ENCODE results near the gene SPINK9.
"Not testable (repeated sequence)": the region's sequence is repeated elsewhere in the genome, so short reads cannot be mapped to it uniquely, and the experiment has no call there.

Gene SPINK9, protein sequence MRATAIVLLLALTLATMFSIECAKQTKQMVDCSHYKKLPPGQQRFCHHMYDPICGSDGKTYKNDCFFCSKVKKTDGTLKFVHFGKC

DNA sequence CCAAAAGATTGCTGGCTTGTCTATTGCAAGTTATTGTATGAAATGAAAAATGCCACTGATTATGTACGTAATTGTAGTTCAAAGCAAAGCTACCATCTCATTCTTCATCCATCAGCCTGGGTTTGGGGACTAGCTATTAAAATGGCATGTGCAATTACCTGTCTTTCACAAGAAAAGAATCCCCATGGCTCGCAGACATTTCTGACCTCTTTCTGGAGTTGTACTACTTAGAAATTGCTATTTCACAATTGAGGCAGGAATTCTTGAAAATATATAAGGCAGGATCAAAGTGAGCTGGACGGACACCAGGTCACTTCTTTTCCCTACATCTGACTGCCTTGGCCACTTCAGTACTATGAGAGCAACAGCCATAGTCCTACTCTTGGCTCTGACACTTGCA lies at the start of gene SPINK9:
TSS of gene SPINK9 (plus strand) at position 301 of the 400 bp plus-strand sequence. CDS start at position 356, 55 bp downstream.
- DNase-seq: no peak

DNA sequence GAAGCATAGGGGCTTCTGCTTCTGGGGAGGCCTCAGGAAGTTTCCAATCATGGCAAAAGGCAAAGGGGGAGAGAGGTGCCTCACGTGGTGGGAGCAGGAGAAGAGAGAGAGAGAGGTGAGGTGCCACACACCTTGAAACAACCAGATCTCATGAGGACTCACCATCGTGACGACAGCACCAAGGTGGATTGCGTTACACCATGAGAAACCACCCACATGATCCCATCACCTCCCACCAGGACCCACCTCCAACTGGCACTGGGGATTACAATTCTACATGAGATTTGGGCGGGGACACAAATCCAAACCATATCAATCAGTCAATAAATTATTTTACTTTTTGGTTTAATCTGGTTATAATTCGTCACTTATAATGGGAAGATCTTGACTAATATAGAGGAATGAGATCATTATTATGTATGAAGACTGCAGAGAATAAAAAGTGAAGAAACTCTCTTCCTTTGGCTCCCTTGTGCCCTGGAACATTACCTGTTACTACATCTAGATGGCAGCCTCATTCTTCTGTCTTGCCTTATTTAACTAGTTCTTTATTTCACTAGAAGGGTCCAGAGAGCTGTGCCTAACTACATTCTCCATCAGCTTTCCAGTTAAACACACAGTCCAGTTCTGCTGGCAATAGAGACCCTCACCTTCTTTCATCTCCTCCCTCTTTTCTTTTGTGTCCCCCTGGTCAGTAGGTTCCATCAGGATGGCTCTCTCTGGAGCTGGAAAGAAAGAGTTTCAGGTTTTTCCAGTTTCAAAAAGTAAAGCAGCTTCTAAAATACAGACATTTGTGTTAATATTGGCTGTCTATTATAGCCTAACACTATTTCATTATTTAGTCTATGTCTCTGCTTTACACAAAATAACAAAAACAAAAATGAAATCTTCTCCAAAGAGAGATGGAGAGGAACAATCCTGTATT lies 44.8 kb upstream of the SPINK9 start:
- DNase-seq: peak; percentile 32

DNA sequence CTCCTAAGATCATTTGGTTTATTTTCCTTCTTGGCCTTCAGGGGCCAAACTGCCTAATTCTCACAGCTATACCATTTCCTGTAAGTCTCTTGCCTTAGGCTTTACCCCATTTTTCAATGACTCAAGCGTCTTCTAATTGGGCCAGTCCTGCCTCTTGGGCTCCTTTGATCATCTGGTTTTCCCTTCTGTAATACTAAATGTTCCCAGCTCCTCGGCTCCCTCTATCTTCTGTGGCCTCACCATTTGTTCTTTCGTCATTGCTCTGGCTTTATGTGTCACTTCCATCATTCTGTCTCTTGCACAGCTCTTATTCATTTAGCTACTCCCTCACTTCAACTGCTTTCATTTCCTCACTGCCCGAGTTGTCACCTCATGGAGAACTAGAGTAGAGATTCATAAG lies 37.6 kb upstream of the SPINK9 start:
- DNase-seq: no peak

DNA sequence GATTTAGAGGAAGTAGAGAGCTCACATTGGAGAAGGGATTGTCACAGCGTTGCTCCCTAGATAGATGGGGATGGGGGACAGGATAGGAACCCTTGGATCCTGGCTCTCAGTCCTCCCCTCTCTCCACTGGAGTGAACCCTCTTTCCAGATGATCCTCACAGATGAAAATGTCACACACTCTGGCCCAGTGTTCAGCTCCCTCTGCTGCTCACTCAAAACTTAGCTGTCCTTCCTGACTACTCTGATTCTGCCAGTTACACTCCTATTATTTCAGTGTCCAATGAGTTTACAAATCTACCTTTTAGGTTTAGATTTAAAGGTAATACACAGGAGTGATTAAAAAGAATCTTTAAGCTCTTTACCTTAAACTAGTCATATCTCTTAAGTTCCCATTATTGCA lies 28.9 kb upstream of the SPINK9 start:
- DNase-seq: no peak

DNA sequence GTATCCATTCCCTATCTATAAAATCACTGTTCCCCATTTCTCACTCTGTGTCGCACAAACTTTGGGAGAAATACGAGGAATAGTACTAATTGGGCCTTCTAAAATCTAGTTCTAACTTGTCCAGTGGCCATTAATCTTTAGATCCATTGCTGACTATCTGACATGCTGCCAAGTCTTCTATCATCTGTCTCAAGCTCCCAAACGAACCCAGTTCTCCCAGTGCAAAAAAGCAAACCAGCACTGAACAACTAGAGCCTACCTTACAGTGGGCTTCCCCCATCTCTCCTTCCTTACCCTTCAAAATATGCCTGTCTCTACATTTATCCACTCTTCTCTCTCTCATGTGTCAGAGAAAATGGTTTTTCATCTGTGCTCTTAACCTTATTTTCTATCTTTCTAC lies 26.3 kb upstream of the SPINK9 start:
- no peak for DNase-seq

DNA sequence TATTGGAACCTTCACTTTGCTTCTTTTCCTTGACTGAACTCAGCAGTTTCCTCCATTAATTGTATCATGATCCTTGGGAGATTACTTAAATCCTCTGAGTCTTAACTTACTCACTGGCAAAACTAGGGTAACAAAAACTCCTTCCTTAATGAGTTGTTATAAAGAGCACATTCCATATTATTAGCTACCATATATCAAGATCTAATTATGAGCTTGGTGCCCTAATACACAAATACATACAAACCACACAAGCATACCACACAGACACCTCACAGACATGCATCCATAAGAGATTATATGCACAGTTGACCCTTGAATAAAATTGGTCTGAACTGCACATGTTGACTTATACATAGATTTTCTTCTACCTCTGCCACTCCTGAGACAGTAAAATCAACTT lies 25.6 kb upstream of the SPINK9 start:
- no peak for DNase-seq

DNA sequence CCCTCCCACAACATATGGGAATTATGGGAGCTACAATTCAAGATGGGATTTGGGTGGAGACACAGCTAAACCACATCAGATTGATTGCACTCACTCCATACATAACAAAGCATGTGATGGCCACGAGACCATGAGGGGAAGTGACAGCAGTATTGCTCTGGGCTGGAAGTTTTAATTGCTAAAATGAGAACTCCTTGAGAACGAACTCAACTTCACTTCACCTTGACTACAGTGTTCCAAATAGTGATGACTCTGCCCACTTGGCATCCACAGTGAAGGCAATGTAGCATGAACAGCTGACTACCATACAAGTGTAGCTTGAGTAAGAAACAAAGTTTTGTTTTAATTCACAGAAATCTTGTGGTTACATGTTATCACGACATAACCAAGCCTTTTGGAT lies 23.9 kb upstream of the SPINK9 start:
- no peak for DNase-seq

DNA sequence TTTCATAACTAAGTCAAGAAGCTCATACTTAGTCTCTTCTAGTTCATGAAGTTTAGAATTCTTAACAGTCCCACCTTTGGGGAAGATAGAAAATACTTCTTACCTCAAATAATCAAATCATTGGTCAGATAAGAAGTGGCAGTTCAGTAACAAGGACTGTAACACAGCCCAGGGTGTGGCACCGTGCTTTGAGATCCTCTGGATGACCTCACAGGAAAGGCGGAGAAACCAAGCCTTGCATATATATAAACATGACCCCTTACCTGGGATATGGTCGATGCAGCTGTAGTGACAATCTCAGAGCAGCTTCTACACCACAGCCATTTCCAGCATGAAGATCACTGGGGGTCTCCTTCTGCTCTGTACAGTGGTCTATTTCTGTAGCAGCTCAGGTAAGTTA lies 23.2 kb upstream of the SPINK9 start, which contains the start of gene SPINK7:
TSS of gene SPINK7 (plus strand) at position 271 of the 400 bp plus-strand sequence. CDS start at position 332, 61 bp downstream.
- no peak for DNase-seq

DNA sequence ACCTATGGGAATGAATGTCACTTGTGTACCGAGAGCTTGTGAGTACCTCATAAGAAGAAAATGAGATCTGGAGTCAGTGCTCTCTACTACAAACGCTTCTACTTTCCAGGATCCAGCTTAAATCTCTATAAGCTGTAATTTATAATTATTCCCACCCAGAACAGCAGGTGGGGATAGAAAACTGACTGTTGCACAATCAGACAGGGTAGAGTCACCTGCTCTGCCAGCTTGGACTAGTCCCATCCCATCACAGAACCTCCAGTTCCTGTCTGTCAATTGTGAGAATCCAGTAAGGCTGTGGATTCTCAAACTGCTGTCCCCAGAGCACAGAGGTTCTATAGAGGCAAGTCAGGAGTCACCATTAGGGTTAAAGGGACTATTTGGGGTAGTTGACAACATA lies 21.2 kb upstream of the SPINK9 start:
- DNase-seq: no peak

DNA sequence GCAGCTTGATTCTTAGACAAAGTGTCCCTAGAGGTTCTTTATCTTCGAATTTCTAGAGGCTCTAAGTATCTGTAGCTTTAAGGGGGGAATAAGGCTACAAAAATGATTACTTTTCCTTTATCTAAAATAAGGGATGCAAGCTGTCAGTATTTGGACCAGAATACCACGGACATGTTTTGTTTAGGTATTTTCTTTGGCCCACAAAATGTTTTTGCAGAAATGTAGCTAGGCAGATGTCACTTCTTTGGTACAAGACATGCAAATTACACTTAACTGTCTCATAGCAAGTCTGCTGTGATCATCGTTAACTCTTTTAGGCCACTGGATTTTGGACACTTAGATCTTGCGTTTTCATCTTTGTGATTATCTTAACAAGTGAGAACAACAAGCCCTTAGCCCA lies 20.6 kb upstream of the SPINK9 start:
- no peak for DNase-seq

DNA sequence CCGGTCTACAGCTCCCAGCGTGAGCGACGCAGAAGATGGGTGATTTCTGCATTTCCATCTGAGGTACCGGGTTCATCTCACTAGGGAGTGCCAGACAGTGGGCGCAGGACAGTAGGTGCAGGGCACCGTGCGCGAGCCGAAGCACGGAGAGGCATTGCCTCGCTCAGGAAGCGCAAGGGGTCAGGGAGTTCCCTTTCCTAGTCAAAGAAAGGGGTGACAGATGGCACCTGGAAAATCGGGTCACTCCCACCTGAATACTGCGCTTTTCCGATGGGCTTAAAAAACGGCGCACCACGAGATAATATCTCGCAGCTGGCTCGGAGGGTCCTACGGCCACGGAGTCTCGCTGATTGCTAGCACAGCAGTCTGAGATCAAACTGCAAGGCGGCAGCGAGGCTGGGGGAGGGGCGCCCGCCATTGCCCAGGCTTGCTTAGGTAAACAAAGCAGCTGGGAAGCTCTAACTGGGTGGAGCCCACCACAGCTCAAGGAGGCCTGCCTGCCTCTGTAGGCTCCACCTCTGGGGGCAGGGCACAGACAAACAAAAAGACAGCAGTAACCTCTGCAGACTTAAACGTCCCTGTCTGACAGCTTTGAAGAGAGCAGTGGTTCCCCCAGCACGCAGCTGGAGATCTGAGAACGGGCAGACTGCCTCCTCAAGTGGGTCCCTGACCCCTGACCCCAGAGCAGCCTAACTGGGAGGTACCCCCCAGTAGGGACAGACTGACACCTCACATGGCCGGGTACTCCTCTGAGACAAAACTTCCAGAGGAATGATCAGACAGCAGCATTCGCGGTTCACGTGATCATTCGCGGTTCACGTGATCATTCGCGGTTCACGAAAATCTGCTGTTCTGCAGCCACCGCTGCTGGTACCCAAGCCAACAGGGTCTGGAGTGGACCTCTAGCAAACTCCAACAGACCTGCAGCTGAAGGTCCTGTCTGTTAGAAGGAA lies 15.1 kb upstream of the SPINK9 start:
- DNase-seq: not testable (repeated sequence)

DNA sequence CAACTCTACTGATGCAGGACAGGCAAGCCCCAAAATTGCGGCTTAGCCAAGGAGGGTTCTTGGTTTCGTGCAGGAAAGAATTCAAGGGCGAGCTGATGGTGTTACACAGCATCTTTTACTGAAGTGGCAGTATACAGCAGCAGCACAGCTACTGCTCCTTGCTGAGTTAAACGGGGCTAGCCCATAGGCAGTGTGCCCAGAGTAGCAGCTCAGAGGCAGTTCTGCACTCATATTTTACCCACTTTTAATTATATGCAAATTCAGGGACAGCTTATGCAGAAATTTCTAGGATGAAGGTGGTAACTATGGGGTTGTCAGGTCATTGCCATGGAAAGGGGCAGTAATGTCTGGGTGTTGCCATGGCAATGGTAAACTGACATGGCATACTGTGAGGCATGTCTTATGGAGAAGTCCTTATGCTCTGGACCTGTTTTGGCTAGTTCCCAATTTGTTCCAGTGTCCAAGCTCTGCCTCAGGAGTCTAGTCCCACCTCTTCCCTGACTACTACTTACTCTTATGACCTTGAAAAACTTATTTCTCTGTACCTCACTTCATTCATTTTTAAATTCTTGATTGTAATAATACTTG lies 2.0 kb upstream of the SPINK9 start:
- DNase-seq: no peak

DNA sequence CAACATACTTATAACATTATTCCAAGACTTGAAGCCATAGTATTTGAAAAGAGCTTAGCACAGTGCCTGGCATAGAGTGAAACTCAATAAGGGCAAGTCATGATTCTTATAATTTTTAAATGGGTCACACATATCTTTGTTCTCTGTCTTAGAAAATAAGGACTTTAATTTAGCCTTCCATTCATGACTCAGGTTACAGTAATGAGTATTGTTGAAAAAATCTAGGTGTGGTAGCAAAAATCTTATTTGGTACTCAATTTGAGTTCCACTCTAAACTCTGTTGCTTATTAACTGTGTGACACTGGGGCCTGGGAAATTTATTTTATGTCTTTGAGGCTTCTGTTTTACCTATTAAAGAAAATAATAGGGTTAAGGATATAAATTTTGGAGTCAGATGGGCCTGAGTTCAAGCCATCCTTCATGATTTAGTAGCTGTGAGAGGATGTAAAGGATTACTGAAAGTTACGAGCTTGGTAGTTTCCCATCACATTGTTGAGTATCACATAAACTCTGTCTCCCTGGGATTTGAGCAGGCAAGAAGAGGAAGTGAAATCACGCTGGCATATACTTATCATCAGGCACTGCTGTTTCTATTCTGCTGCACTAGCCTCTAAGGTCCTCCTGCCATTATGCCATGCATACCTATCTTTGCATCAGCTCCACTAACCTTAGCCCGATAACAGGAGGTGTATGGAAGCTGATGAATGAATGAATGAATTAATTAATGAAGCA lies 1.5 kb downstream of the SPINK9 start:
- no peak for DNase-seq

DNA sequence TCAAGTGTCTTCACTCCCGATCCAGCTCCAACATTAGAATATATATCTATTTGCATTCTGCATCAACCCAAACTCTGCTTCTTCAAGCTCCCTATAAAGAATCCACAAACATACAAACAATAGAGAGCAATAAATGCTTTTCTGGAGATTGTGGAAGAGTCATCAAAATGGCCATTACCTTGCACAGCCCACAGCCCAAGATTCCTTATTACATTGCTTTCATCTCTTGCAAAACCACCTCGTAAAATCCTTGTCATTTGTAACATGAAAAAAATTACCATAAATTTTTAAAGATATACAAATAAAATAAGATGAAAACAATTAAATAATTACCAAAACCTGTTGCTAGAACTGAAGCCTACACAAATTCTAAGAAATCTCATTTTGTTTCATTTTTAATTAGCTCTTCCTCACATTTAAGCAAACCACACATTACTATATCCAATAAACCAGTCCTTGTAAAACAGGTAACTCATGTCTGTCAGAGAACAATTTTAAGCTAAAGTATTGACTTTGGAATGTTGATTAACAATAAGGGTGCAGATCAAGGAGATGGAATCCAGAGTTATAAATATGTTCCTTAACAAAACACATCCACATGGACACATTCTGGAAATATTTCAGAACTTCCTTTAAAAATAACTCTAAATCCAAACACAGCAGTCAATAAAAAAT lies 7.1 kb downstream of the SPINK9 start:
- DNase-seq: no peak

DNA sequence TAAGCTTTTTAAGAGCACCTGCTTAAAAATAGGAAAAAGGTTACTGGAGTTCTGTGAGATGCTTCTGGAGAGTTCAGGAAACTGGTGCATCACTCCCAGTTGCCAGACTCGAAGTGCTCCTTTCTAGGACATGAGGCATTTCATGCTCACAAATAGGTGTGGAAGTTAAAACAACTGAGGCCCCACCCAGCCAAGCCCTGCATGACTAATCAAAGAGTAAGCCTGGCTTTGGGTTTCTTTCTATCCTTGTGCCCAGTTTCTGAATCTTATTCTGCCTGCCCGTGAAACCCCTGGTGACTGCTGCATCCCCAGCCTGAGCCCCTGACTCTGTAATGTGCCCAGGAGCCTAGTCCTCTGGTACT lies 7.7 kb downstream of the SPINK9 start:
- DNase-seq: no peak

DNA sequence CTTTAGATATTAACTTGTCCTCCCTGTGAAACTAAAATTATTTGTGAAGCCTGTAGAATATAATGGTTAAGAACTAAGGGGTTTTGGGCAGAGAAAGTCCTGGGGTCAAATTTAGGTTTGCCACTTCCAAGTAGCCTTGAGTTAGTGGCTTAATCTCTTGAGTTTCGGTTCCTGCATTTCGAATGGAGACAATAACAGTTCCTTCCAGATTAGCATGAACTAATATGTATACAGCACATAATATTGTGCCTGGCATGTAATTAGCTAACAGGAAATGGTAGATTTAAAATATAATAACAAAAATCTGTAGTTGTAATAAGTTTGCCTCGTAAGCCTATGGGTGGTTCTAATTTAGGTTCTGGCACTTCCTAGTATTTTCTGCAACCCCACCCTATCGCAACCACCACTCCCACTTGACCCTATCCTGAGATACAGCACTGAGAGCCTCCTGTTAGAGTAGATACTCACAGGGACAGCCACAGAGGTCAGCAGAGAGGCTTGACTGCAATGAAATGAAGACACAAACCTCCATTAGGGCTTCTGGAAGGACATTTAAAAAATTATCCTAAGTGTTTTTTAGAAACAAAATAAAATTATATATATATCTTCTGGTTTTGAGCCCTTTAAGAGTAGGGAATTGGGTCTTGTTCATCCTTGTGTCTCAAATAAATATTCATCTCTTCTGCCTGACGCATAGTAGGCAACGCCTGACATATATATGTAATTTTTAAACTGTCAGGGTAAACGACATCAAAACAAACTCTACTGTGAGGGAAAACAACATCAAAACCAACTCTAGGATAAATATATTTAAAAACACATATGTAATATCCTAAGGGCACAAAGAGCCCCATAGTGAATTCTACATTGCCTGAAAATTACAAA lies 8.5 kb downstream of the SPINK9 start:
- no peak for DNase-seq

DNA sequence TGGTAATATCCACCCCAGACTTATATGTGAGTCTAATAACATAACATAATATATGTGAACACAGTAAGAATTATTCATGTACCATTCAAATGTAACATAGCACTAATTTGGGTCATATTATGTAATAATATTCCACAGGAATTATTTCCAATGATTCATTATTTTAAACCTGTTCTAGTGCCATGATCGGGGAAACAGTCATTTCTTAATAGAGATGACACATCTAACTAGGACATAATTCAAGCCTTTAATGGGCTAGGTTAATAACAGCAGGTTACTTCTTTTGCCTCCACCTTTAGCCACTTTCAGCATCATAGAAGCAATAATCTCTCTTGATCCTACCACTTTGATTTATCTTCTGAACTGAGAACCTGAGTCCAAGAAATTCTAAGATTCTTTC lies 12.3 kb downstream of the SPINK9 start:
- DNase-seq: no peak

DNA sequence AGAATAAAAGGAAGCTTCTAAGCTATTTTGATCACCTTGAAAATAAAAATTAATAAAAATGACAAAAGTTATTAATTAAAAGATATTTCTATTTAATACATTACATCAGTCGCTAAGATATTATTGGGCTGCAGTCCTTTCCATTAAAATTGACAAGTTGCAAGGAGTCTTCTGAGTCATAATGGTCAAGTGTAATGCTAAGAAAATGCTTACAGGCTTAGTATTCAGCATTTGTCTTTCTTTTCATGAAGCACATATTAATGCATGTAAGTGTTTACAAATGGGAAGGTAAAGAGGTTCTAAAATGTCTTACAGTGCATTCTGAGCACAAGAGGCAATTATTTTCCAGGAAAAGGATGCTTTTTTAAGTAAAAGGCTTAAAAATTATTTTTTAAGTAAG lies 17.3 kb downstream of the SPINK9 start:
- DNase-seq: no peak

DNA sequence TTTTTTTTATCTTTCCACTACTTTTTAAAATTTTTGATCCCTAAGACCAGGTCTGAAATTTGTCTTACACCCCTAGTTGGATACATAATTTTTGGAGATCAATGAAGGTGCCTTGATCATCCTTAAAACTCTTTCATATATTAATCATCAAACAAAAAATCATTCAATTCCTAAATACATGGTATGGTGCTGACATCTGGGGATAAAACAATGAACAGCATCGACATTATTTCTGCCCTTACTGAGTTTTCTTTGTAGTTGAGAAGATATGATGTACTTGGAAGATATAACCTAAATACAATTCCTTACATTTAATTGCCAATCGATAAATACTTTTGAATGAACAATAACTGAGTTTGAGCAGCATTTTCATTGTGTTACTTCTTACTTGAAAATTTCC lies 18.3 kb downstream of the SPINK9 start:
- DNase-seq: no peak

DNA sequence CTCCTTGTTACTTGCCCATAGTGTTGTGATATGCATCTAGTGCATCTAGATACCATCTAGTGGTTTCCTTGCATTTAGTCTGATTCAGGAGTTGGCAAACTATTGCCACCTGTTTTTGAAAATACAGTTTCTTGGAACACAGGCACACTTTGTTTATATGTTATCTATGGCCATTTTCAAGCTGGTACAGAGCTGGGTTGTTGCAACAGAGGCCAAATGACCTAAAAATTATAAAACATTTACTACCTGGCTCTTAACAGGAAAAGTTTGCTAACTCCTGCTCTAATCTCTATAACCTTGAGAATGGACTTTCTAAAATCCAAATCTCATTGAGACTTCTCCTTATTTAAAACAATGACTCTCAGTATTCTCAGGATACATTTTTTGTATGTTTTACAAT lies 29.0 kb downstream of the SPINK9 start:
- DNase-seq: no peak

DNA sequence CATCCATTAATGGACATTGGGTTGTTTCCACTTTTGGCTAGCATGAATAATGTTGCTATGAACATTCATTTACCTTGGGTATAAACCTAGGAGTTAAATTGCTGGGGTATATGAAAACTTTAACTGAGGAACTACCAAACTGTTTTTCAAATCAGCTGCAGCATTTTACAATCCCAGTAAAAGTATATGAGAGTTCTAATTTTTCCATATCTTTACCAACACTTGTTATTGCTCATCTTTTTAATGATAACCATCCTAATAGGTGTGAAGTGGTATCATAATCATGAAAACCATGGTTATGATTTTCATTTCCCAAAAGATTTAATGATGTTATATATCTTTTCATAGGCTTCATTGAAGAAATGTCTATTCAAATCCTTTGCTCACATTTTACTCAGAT lies 32.9 kb downstream of the SPINK9 start:
- DNase-seq: no peak

Data from SHP77 treated with DMSO at 0.1 percent for 48 hours (cell line).